Diencephalon (tissue), 1 donor: ENCODE results near the gene ZNF586. TPM values are rescaled to one million over a fixed set of nuclear protein-coding genes. Genes with fewer than 3 reads are reported as not detected.

Experiments
- total RNA-seq: library from RNA; depleted of rRNA; stranded (reverse); fragments of >200 nt; gene quantifications from one replicate; pipeline ENCODE4 v1.2.3, GENCODE V29; 2014

ZNF586 gene
- total RNA-seq, result 42.2 TPM

GRCh38 chr19:57769345-57770131 is at the start of gene ZNF586:
Gene ZNF586 (plus strand): TSS chr19:57769676. CDS start chr19:57769843, 167 bp downstream.

GRCh38 chr19:57746580-57747471 is 22.6 kb upstream of the ZNF586 start, which contains the start of gene ZNF776:
Gene ZNF776 (plus strand): TSS chr19:57746815. CDS start chr19:57747059, 244 bp downstream.

GRCh38 chr19:57814505-57815246 is 45.2 kb downstream of the ZNF586 start, which contains the start of gene ZNF552:
Gene ZNF552 (minus strand): TSS chr19:57814913. CDS start chr19:57814743, 170 bp downstream.

GRCh38 chr19:57830071-57830602 is 60.7 kb downstream of the ZNF586 start, which contains the start of gene ZNF587B:
Gene ZNF587B (plus strand): TSS chr19:57830299. CDS start chr19:57830529, 230 bp downstream.

Other genes starting within 250 kb of the ZNF586 start
- 19.6 TPM for gene ZNF549, start 242.3 kb upstream of the ZNF586 start, total RNA-seq
- 13.4 TPM for gene ZNF550, start 209.8 kb upstream of the ZNF586 start, total RNA-seq
- gene ZNF416, start 190.8 kb upstream of the ZNF586 start, total RNA-seq, result 14.1 TPM
- gene ZIK1, start 185.5 kb upstream of the ZNF586 start, total RNA-seq, result 24.2 TPM
- gene ZNF530, start 169.8 kb upstream of the ZNF586 start, total RNA-seq, result 5.3 TPM
- 39.7 TPM for gene ZNF134, start 155.4 kb upstream of the ZNF586 start, total RNA-seq
- 30.7 TPM for gene ZNF211, start 136.5 kb upstream of the ZNF586 start, total RNA-seq
- not detected for gene ZSCAN4, start 100.7 kb upstream of the ZNF586 start, total RNA-seq
- gene ZNF551, start 87.7 kb upstream of the ZNF586 start, total RNA-seq, result 16.1 TPM
- 31.4 TPM for gene ZNF154, start 60.5 kb upstream of the ZNF586 start, total RNA-seq
- 27.0 TPM for gene ZNF671, start 42.1 kb upstream of the ZNF586 start, total RNA-seq
- 43.6 TPM for gene ZNF776, start 22.9 kb upstream of the ZNF586 start, total RNA-seq
- 12.0 TPM for gene ZNF552, start 45.2 kb downstream of the ZNF586 start, total RNA-seq
- gene ZNF587B, start 60.6 kb downstream of the ZNF586 start, total RNA-seq, result 14.3 TPM
- 33.0 TPM for gene ZNF587, start 80.2 kb downstream of the ZNF586 start, total RNA-seq
- 29.5 TPM for gene ZNF814, start 119.4 kb downstream of the ZNF586 start, total RNA-seq
- gene ZNF417, start 146.9 kb downstream of the ZNF586 start, total RNA-seq, result 33.2 TPM
- 47.1 TPM for gene ZNF418, start 165.7 kb downstream of the ZNF586 start, total RNA-seq
- 17.3 TPM for gene ZNF256, start 178.0 kb downstream of the ZNF586 start, total RNA-seq
- not detected for gene C19orf18, start 204.9 kb downstream of the ZNF586 start, total RNA-seq
- 45.0 TPM for gene ZNF606, start 233.1 kb downstream of the ZNF586 start, total RNA-seq